Natural killer cell (primary cell): ENCODE results near the gene MAPKAPK2. TPM values are rescaled to one million over a fixed set of nuclear protein-coding genes. Genes with fewer than 3 reads are reported as not detected.
A peak's percentile ranks its signal among the peaks of the same experiment; 100 is the strongest.

Source experiments
- ATAC-seq, 3 donors: fragments of 150-1000 bp in 2 of 3; fragments of 200-7000 bp in 1 of 3; cut with Tn5 transposase; 1 replicate in 1 of 3; 2 replicates in 2 of 3; pipeline ENCODE4 v1.10.0; 2021; ENCODE audit warnings: mild to moderate bottlenecking in 2 of 3, moderate library complexity in 2 of 3
- DNase-seq, 2 donors: peaks; one replicate each; pipeline versions ENCODE4 v3.0.0 to v3.0.0-alpha.2; 2013 to 2021; ENCODE audit warnings: mixed read lengths in 1 of 2
- H3K27ac ChIP-seq: one replicate; pipeline ENCODE4 v1.5.1; 2013; ENCODE audit warnings: mild to moderate bottlenecking, low read length
- H3K27me3 ChIP-seq: one replicate; pipeline ENCODE4 v1.6.1; 2013; ENCODE audit warnings: low read length; ENCODE audit not compliant: control insufficient read depth, insufficient read depth
- H3K36me3 ChIP-seq: one replicate; pipeline ENCODE4 v1.6.1; 2013; ENCODE audit warnings: low read length; ENCODE audit not compliant: control insufficient read depth, insufficient read depth
- H3K4me1 ChIP-seq: one replicate; pipeline ENCODE4 v1.6.1; 2013; ENCODE audit warnings: low read length; ENCODE audit not compliant: control insufficient read depth, insufficient read depth
- H3K4me3 ChIP-seq: one replicate; pipeline ENCODE4 v1.5.1; 2013; ENCODE audit warnings: low read length
- H3K9me3 ChIP-seq: one replicate; pipeline ENCODE4 v1.6.1; 2013; ENCODE audit warnings: low read length; ENCODE audit not compliant: control insufficient read depth, insufficient read depth
- H3K27ac Mint-ChIP-seq, 2 donors: one replicate each; pipeline ENCODE4 v1.8.0; 2022; ENCODE audit warnings: mild to moderate bottlenecking in 2 of 2, mixed read lengths in 2 of 2, moderate library complexity in 1 of 2
- H3K27me3 Mint-ChIP-seq, 2 donors: one replicate each; pipeline ENCODE4 v1.8.0; 2022; ENCODE audit warnings: low read depth in 2 of 2, mixed read lengths in 2 of 2
- H3K36me3 Mint-ChIP-seq: one replicate; pipeline ENCODE4 v1.8.0; 2022; ENCODE audit warnings: mixed read lengths
- H3K4me1 Mint-ChIP-seq, 2 donors: one replicate each; pipeline ENCODE4 v1.8.0; 2022; ENCODE audit warnings: mixed read lengths in 2 of 2
- H3K4me3 Mint-ChIP-seq: one replicate; pipeline ENCODE4 v1.8.0; 2022; ENCODE audit warnings: mild to moderate bottlenecking, moderate library complexity, mixed read lengths
- H3K9me3 Mint-ChIP-seq, 2 donors: one replicate each; pipeline ENCODE4 v1.8.0; 2022; ENCODE audit warnings: mixed read lengths in 2 of 2
- WGBS: methylation state at CpG from one replicate; pipeline ENCODE4 v1.1.7; 2013; ENCODE audit warnings: missing lambda C conversion rate; ENCODE audit not compliant: insufficient coverage; 5-methylcytosine and 5-hydroxymethylcytosine counted together
- intact Hi-C: fragments of 100-400 bp; cut with micrococcal nuclease; formaldehyde crosslinking; loops from one replicate; pipeline ENCODE4 v1.14.2; 2022
- total RNA-seq, 4 donors: library from RNA; stranded (reverse); fragments of 120-200 nt in 1 of 4; gene quantifications; one replicate each; pipeline versions ENCODE4 v1.2.3 to v1.2.4, GENCODE V29; 2013 to 2022
- TF ChIP-seq, protein P1 (sequence below): fragments of 200-600 bp; IDR thresholded peaks from one replicate; pipeline ENCODE4 v1.8.0; 2022; ENCODE audit warnings: antibody characterized with exemption

The MAPKAPK2 gene
- total RNA-seq, 3 donors from 2014 or later (not counting 1 experiment from before 2014, with no cell fraction given): 137 to 197 (median 178) TPM

DNA sequence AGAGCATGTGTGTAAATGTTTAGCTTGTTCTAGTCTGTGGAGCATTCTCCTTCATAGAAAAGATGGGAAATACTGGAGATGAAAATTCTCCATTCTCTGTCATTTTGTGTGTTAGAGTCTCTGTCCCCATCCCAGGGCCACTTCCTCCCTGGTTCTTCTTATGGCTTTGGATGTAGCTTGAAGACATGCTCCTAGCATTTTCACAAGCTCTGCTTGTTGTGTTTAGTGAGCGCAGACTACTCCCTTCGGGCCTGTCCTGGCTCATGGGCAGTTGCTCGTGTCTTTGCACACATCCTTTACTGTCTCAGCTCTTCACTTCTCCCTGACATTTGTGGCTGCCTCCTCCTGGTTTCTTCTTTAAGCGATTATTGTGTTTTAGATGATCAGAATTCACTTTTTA, 30.4 kb downstream of the MAPKAPK2 start:
- Mint-ChIP-seq H3K27me3 (no peaks in the 10 kb centered on the region), H3K4me3 (peak overlapping the region; percentile 84)

DNA sequence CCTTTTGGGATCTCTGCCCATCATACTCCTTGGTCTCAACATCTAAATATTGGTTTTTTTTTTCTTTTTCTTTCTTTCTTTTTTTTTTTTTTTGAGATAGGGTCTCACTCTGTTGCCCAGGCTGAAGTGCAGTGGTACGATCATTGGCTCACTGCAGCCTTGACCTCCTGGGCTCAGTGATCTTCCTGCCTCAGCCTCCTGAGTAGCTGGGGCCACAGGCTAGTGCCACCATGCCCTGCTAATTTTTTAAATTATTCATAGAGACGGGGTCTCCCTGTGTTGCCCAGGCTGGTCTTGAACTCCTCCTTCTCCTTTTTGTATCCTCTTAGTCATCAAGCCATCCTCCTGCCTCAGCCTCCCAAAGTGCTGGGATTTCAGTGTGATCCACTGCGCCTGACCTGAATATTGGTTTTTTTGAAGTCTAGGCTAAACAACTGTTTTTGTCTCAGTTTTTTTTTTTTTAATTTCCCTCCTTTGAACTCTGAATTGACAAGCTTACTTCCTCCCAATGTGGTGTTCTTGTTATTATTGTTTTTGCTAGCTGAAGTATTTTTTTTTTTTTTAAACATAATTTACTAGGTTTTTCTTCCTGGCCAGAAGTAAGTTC, 30.9 kb downstream of the MAPKAPK2 start:
- peak in 1 of 2 donors; percentile 65 for DNase-seq
- H3K4me3 ChIP-seq: no peak overlapping the region

More for the DNA sequence above, 30.4 kb downstream of the MAPKAPK2 start:
- TF ChIP-seq, protein P1, sequence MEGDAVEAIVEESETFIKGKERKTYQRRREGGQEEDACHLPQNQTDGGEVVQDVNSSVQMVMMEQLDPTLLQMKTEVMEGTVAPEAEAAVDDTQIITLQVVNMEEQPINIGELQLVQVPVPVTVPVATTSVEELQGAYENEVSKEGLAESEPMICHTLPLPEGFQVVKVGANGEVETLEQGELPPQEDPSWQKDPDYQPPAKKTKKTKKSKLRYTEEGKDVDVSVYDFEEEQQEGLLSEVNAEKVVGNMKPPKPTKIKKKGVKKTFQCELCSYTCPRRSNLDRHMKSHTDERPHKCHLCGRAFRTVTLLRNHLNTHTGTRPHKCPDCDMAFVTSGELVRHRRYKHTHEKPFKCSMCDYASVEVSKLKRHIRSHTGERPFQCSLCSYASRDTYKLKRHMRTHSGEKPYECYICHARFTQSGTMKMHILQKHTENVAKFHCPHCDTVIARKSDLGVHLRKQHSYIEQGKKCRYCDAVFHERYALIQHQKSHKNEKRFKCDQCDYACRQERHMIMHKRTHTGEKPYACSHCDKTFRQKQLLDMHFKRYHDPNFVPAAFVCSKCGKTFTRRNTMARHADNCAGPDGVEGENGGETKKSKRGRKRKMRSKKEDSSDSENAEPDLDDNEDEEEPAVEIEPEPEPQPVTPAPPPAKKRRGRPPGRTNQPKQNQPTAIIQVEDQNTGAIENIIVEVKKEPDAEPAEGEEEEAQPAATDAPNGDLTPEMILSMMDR: no peak
- no peaks in the 10 kb centered on the region for H3K9me3 ChIP-seq
- intact Hi-C loops: loop anchor here (2.0 kb wide), 1 partner anchor 30 kb away; the partner anchor contains the start of gene MAPKAPK2
- H3K4me1 ChIP-seq: peaks cover 68% of the 10 kb centered on the region
- ATAC-seq (no peak), DNase-seq (no peak)
- no peak overlapping the region for H3K4me3 ChIP-seq
- H3K9me3 Mint-ChIP-seq: no peaks in the 10 kb centered on the region
- no peaks in the 10 kb centered on the region for H3K27me3 ChIP-seq
- H3K36me3 Mint-ChIP-seq: no peaks in the 10 kb centered on the region
- peak overlapping the region; percentile 92 to 94 for H3K27ac Mint-ChIP-seq
- H3K4me1 Mint-ChIP-seq: peaks cover 87% of the 10 kb centered on the region in 2 donors
- H3K27ac ChIP-seq: peak overlapping the region; percentile 65
- no peaks in the 10 kb centered on the region for H3K36me3 ChIP-seq
- 78% methylated on average over 4 of the region's 4 CpGs for WGBS

DNA sequence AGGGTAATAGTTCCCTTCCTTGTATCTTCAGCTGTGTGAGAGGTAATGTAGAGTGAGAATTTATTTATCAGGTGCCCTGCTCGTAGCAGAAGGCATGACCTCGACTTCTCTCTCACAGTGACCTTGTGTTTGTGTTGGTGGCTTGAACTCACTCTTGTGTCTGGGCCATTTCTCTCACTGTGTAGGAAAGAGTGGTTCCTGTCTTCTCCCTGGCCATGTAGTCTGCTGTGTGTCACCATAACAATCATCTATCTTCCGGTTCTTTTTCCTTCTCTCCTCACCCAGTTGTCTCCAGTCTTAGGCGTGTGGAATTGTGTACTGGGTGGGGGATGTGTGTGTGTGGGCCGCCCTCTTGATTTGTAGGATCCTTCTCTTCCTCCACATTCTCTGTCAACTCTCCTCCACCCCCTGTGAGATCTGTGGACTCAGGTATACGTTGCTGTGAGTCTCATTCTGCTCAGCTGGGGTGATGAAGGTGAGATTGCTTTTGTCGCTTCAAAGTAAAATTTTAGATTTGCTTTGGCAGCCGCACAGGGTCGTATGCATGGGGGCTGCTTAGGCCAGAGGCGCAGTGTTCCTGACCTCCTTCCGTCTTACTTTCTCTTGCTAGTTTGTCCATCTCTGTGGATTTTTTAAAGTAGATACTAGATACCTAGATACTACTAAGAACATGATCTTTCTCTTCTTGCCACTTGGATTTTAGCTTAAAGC, 31.6 kb downstream of the MAPKAPK2 start:
- WGBS: 67% methylated on average over 7 of the region's 11 CpGs
- H3K4me1 Mint-ChIP-seq: peaks cover 86 to 88% of the 10 kb centered on the region in 2 donors
- H3K4me3 Mint-ChIP-seq: peak overlapping the region; percentile 84
- intact Hi-C loops: loop anchor here (2.0 kb wide), 1 partner anchor 14 kb away; no protein-coding TSS in a partner anchor
- peak; percentile 6 to 36 (median 30) for ATAC-seq
- peak overlapping the region; percentile 65 for H3K27ac ChIP-seq
- no peaks in the 10 kb centered on the region for H3K9me3 Mint-ChIP-seq
- H3K27me3 ChIP-seq: no peaks in the 10 kb centered on the region
- TF ChIP-seq, protein P1: no peak
- peak in 1 of 2 donors; percentile 52 for DNase-seq
- no peak overlapping the region for H3K4me3 ChIP-seq
- H3K9me3 ChIP-seq: no peaks in the 10 kb centered on the region
- peaks cover 76% of the 10 kb centered on the region for H3K4me1 ChIP-seq
- no peaks in the 10 kb centered on the region for H3K36me3 Mint-ChIP-seq
- no peaks in the 10 kb centered on the region for H3K27me3 Mint-ChIP-seq
- no peaks in the 10 kb centered on the region for H3K36me3 ChIP-seq
- peak overlapping the region; percentile 92 to 94 for H3K27ac Mint-ChIP-seq

More for the DNA sequence above, 30.9 kb downstream of the MAPKAPK2 start:
- ATAC-seq: peak in 2 of 3 donors; percentile 3 to 22
- H3K36me3 Mint-ChIP-seq: no peaks in the 10 kb centered on the region
- H3K4me1 Mint-ChIP-seq: peaks cover 83% of the 10 kb centered on the region in 2 donors
- H3K27me3 Mint-ChIP-seq: no peaks in the 10 kb centered on the region
- intact Hi-C loops: loop anchor here (2.0 kb wide), 2 partner anchors 13 to 31 kb away; partner anchors contain the start of gene MAPKAPK2
- no peaks in the 10 kb centered on the region for H3K9me3 Mint-ChIP-seq
- TF ChIP-seq, protein P1: no peak
- WGBS: 62% methylated on average over 2 of the region's 3 CpGs
- H3K4me3 Mint-ChIP-seq: peak overlapping the region; percentile 84
- Histone ChIP-seq H3K27ac (peak overlapping the region; percentile 65), H3K27me3 (no peaks in the 10 kb centered on the region), H3K9me3 (no peaks in the 10 kb centered on the region), H3K36me3 (no peaks in the 10 kb centered on the region), H3K4me1 (peaks cover 72% of the 10 kb centered on the region)
- H3K27ac Mint-ChIP-seq: peak overlapping the region; percentile 92 to 94
